ENCODE data around the gene CCR2.

GRCh38 chr3:46406788-46407611, 53.1 kb downstream of the CCR2 start, which contains the start of the genes CCR5AS and CCRL2:
- no peak for TF ChIP-seq EP300 (conservative IDR thresholded peaks at IDR 0.05; ENCODE audit: poor library complexity, severe bottlenecking)
- TF ChIP-seq CTCF (IDR thresholded peaks at IDR 0.05; ENCODE audit: poor library complexity, severe bottlenecking): no peak
- no peak for TF ChIP-seq POLR2AphosphoS5 (IDR thresholded peaks at IDR 0.05)
- no peak for TF ChIP-seq EZH2 (IDR thresholded peaks at IDR 0.05; ENCODE audit: borderline replicate concordance, insufficient read depth, low read length, poor library complexity, severe bottlenecking)
- TF ChIP-seq RAD21 (conservative IDR thresholded peaks at IDR 0.05): no peak

Measured in neural cell (in vitro differentiated cells).